ENCODE data around the gene LY6G5C. TPM values are rescaled to one million over a fixed set of nuclear protein-coding genes. Genes with fewer than 3 reads are reported as not detected.
A peak's percentile ranks its signal among the peaks of the same experiment; 100 is the strongest.

The LY6G5C gene
- total and polyA plus RNA-seq, 2 donors (not counting 1 experiment from before 2014, with no cell fraction given): 0.76 to 3.4 TPM

DNA sequence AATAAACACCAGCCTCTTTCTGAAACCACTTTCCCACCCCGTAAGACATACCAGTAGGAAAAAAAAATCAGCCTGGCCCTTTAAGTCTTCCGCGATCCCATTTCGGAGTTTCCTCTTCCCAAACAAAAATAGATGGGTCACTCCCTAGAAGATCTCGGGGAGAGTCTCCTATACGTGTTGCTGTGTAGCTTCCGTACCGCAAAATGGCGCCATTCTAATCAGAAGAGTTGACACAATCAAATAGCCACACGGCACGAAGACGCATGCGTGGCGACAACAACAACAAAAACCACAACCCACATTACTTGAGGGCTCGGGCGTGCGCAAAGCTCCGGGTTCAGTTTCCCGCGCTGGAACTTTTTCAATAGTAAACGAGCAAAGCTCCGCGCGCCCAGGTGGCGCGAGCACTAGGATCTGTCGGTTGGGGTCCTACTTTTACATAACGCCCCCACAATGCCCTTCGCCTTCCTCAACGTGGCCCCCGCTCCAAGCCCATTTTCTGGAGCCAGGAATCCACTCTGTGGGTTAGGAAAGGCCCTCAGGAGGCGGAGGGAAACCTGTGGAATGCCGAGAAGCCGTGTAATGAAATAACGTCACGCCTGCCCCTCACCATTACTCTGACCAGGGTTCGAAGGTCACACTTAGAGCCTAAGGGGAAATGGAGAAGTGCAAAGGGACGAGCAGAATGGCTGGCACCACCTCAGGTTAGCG, 15.9 kb downstream of the LY6G5C start, which contains the start of gene GPANK1:
Gene GPANK1 (minus strand): TSS at position 208 of the 711 bp plus-strand sequence. CDS start 519 bp downstream, outside the sequence.
- peaks cover 12 to 53% of the 10 kb centered on the region in 2 experiments for H3K36me3 ChIP-seq (replicated peaks in 1 of 2; ENCODE audit: control extremely low read depth in 1 of 2, control insufficient read depth in 1 of 2, extremely low read depth in 1 of 2, insufficient read depth in 2 of 2, low read length in 1 of 2)
- Mint-ChIP-seq H3K27ac (peak within 1 kb of the TSS; percentile 100), H3K4me3 (peak within 1 kb of the TSS; percentile 96), H3K27me3 (no peaks in the 10 kb centered on the region), H3K4me1 (peaks cover 57% of the 10 kb centered on the region), H3K9me3 (ENCODE audit: insufficient read depth) (no peaks in the 10 kb centered on the region)
- intact Hi-C loops (cut with micrococcal nuclease): loop anchor here (1.0 to 5.0 kb wide), 14 partner anchors 13 to 532 kb away; partner anchors contain the start of genes ABHD16A, AGPAT1, BAG6 and CLIC1
- POLR2A ChIA-PET: interaction anchor here (0.5 to 5.9 kb wide), 11 partner anchors 9 to 1306 kb away, joined by 3 to 57 read pairs (median 5); partner anchors contain the start of genes APOM, BAG6, CLIC1 and DDX39B
- DNase-seq (peak; percentile 93), ATAC-seq (ENCODE audit: low read depth) (peak; percentile 28)
- H3K4me3 ChIP-seq (ENCODE audit: control extremely low read depth in 1 of 5, extremely low read depth in 1 of 5, insufficient read depth in 1 of 5, low read depth in 2 of 5, low read length in 4 of 5): peak within 1 kb of the TSS; percentile 58 to 98 (median 85)
- peaks cover 86% of the 10 kb centered on the region for H3K79me2 ChIP-seq (ENCODE audit: control insufficient read depth, insufficient read depth, low read length)
- TF ChIP-seq CTCF (IDR thresholded peaks at IDR 0.05): no peak
- TF ChIP-seq EZH2 (IDR thresholded peaks at IDR 0.05; ENCODE audit: borderline replicate concordance, insufficient read depth, low read depth, low read length, poor library complexity, severe bottlenecking): no peak
- peak within 1 kb of the TSS; percentile 96 to 98 for H3K27ac ChIP-seq (ENCODE audit: low read length in 2 of 2)
- 1% methylated on average over 32 of the region's 39 CpGs for WGBS (ENCODE audit: insufficient coverage)
- CTCF ChIA-PET: interaction anchor here (1.0 to 1.8 kb wide), 5 partner anchors 12 to 119 kb away, joined by 3 to 9 read pairs (median 3); partner anchors contain the start of genes ATP6V1G2 and BAG6
- peak within 1 kb of the TSS; percentile 72 for H2AFZ ChIP-seq (ENCODE audit: insufficient read depth, low read depth, low read length, poor library complexity, severe bottlenecking)
- peaks cover 27 to 48% of the 10 kb centered on the region in 2 donors for H3K4me1 ChIP-seq (ENCODE audit: control insufficient read depth in 2 of 2, insufficient read depth in 2 of 2, low read length in 2 of 2)
- H4K20me1 ChIP-seq (ENCODE audit: control insufficient read depth, insufficient read depth, low read length, poor library complexity, severe bottlenecking): peaks cover 17% of the 10 kb centered on the region
- no peaks in the 10 kb centered on the region for H3K27me3 ChIP-seq (replicated peaks in 1 of 4; ENCODE audit: control extremely low read depth in 1 of 4, control insufficient read depth in 3 of 4, insufficient read depth in 4 of 4, low read length in 3 of 4)
- H3K9me3 ChIP-seq (ENCODE audit: control extremely low read depth in 1 of 3, control insufficient read depth in 2 of 3, insufficient read depth in 1 of 3, low read length in 2 of 3): no peaks in the 10 kb centered on the region
- H3K4me2 ChIP-seq (replicated peaks; ENCODE audit: low read depth, low read length, poor library complexity, severe bottlenecking): peak within 1 kb of the TSS; percentile 90
- peak within 1 kb of the TSS; percentile 89 for H3K9ac ChIP-seq (ENCODE audit: low read length)

Data from B cell (primary cell).